HepG2 (cell line): ENCODE results near the gene ALPK3. TPM values are rescaled to one million over a fixed set of nuclear protein-coding genes. Genes with fewer than 3 reads are reported as not detected.

ENCODE experiments used
- ATAC-seq: fragments of 200-7000 bp; cut with Tn5 transposase; 3 replicates; pipeline ENCODE4 v1.9.1; 2020; ENCODE audit warnings: mild to moderate bottlenecking, moderate library complexity
- BruUV-seq: library from RNA; stranded (reverse); fragments of 400-500 nt; replicated peaks from 2 replicates; lab custom pipeline; 2021; lab: Mats Ljungman, UMichigan
- CTCF ChIA-PET: fragments of 300-600 bp; formaldehyde crosslinking; extraction: SDS; loops from one replicate; lab custom pipeline; 2021; ENCODE audit warnings: low total read pairs, inconsistent platforms, low intra/inter-chr PET ratio; lab: Yijun Ruan, JAX
- POLR2A ChIA-PET: fragments of 350-600 bp; sonication (Branson Sonifier 250); formaldehyde crosslinking; loops from one replicate; lab custom pipeline; 2020; ENCODE audit warnings: antibody characterized with exemption, inconsistent platforms; lab: Yijun Ruan, JAX
- DNase-seq: peaks from one replicate; pipeline ENCODE4 v3.0.0-alpha.2; 2015; ENCODE audit warnings: low spot score
- FAIRE-seq: peaks from 3 replicates; lab custom pipeline; 2011; peaks lifted over from hg19 to GRCh38; lab: Jason Lieb, UNC
- H2AFZ ChIP-seq: one replicate; pipeline ENCODE4 v1.6.1; 2011; ENCODE audit warnings: low read length, inconsistent platforms
- H3K27ac ChIP-seq: fragments of 300-600 bp; 3 replicates; pipeline ENCODE4 v1.8.0; 2011; ENCODE audit warnings: mixed run types, mild to moderate bottlenecking, mixed read lengths, low read length, inconsistent platforms; ENCODE audit not compliant: insufficient read depth; ENCODE audit errors: extremely low read length
- H3K27me3 ChIP-seq, 2 experiments: fragments of 200-600 bp in 1 of 2; 2 replicates in 1 of 2; 3 replicates in 1 of 2; pipeline versions ENCODE4 v1.6.0 to v1.8.0; 2011; ENCODE audit warnings: low read length in 2 of 2, mild to moderate bottlenecking in 2 of 2, moderate library complexity in 2 of 2, inconsistent platforms in 1 of 2; ENCODE audit not compliant: insufficient read depth in 2 of 2, control insufficient read depth in 1 of 2
- H3K36me3 ChIP-seq, 2 experiments: fragments of 200-600 bp in 1 of 2; replicated peaks in 1 of 2; 2 replicates in 1 of 2; 3 replicates in 1 of 2; pipeline versions ENCODE4 v1.5.1 to v1.8.0; 2011; ENCODE audit warnings: low read length in 2 of 2, inconsistent platforms in 1 of 2; ENCODE audit not compliant: insufficient read depth in 2 of 2, control insufficient read depth in 1 of 2
- H3K4me1 ChIP-seq: 2 replicates; pipeline ENCODE4 v1.5.1; 2012; ENCODE audit warnings: low read length, inconsistent platforms; ENCODE audit not compliant: insufficient read depth
- H3K4me2 ChIP-seq: 2 replicates; pipeline ENCODE4 v1.6.0; 2011; ENCODE audit warnings: low read depth, low read length, inconsistent platforms
- H3K4me3 ChIP-seq, 3 experiments: fragments of 200-600 bp in 1 of 3; sonication (generic), shearing (Covaris generic) in 1 of 3; replicated peaks in 1 of 3; 2 replicates each; pipeline ENCODE4 v1.5.1; 2011 to 2016; ENCODE audit warnings: low read length in 3 of 3, inconsistent platforms in 2 of 3, low read depth in 2 of 3, mild to moderate bottlenecking in 2 of 3, control low read depth in 1 of 3, mixed read lengths in 1 of 3; ENCODE audit not compliant: insufficient read depth in 1 of 3
- H3K79me2 ChIP-seq: one replicate; pipeline ENCODE4 v1.6.1; 2011; ENCODE audit warnings: low read length, inconsistent platforms; ENCODE audit not compliant: insufficient read depth
- H3K9ac ChIP-seq: 2 replicates; pipeline ENCODE4 v1.6.0; 2011; ENCODE audit warnings: mild to moderate bottlenecking, low read depth, low read length, inconsistent platforms; ENCODE audit not compliant: insufficient read depth
- H3K9me3 ChIP-seq: 2 replicates; pipeline ENCODE4 v1.5.1; 2012; ENCODE audit warnings: mild to moderate bottlenecking, low read length
- H4K20me1 ChIP-seq: 2 replicates; pipeline ENCODE4 v1.6.0; 2011; ENCODE audit warnings: inconsistent platforms, mild to moderate bottlenecking, low read length, moderate library complexity; ENCODE audit not compliant: insufficient read depth
- ATF7 ChIP-seq, 2 experiments: fragments of 450-650 bp in 1 of 2; sonication (generic) in 1 of 2; formaldehyde crosslinking in 1 of 2; IDR thresholded peaks; 2 replicates each; pipeline versions ENCODE4 v1.4.0 to v1.6.1; 2016 to 2020; ENCODE audit warnings: antibody characterized with exemption in 1 of 2, mild to moderate bottlenecking in 1 of 2, missing genetic modification reagents in 1 of 2
- EHMT2 ChIP-seq: fragments of 200-600 bp; sonication (generic); IDR thresholded peaks from 2 replicates; pipeline ENCODE4 v1.7.0; 2017; ENCODE audit warnings: antibody characterized with exemption, low read depth, low read length, borderline replicate concordance
- IKZF4 ChIP-seq: sonication (generic); formaldehyde crosslinking; IDR thresholded peaks from 2 replicates; pipeline ENCODE4 v1.5.1; 2020; ENCODE audit warnings: borderline replicate concordance, mild to moderate bottlenecking, low read depth, missing genetic modification reagents; ENCODE audit errors: not compliant biosample characterization
- KLF16 ChIP-seq, 2 experiments: sonication (generic) in 1 of 2; formaldehyde crosslinking in 1 of 2; IDR thresholded peaks; 2 replicates each; pipeline versions ENCODE4 v1.6.1 to v1.8.0; 2016 to 2023; ENCODE audit warnings: missing genetic modification reagents in 2 of 2, missing compliant biosample characterization in 1 of 2
- MEIS2 ChIP-seq: sonication (generic); formaldehyde crosslinking; IDR thresholded peaks from 2 replicates; pipeline ENCODE4 v1.9.0; 2021; ENCODE audit warnings: mild to moderate bottlenecking, missing genetic modification reagents
- RBAK ChIP-seq: sonication (generic); formaldehyde crosslinking; IDR thresholded peaks from 2 replicates; pipeline ENCODE4 v1.5.1; 2020; ENCODE audit warnings: mild to moderate bottlenecking, missing genetic modification reagents
- REL ChIP-seq: sonication (generic); formaldehyde crosslinking; conservative IDR thresholded peaks from 2 replicates; pipeline ENCODE4 v1.8.0; 2022; ENCODE audit warnings: mild to moderate bottlenecking, missing genetic modification reagents, moderate library complexity
- SSRP1 ChIP-seq: IDR thresholded peaks from 2 replicates; pipeline ENCODE4 v1.6.1; 2016; ENCODE audit warnings: control low read depth
- ZBTB21 ChIP-seq: sonication (generic); formaldehyde crosslinking; IDR thresholded peaks from 2 replicates; pipeline ENCODE4 v1.4.0; 2020; ENCODE audit warnings: missing genetic modification reagents
- ZBTB3 ChIP-seq: sonication (generic); formaldehyde crosslinking; IDR thresholded peaks from 2 replicates; pipeline ENCODE4 v1.4.0; 2020; ENCODE audit warnings: low read depth, mild to moderate bottlenecking, moderate library complexity, missing genetic modification reagents, borderline replicate concordance
- ZMYM4 ChIP-seq: sonication (generic); formaldehyde crosslinking; IDR thresholded peaks from 2 replicates; pipeline ENCODE4 v1.8.1; 2023; ENCODE audit warnings: mild to moderate bottlenecking, missing genetic modification reagents
- ZNF672 ChIP-seq: sonication (generic); formaldehyde crosslinking; IDR thresholded peaks from 2 replicates; pipeline ENCODE4 v1.8.1; 2022; ENCODE audit warnings: missing genetic modification reagents
- WGBS: methylation state at CpG from one replicate; pipeline ENCODE4 v1.1.6; 2017; ENCODE audit warnings: low lambda C conversion rate; 5-methylcytosine and 5-hydroxymethylcytosine counted together
- in situ Hi-C: cut with HindIII; loops from 2 replicates; pipeline ENCODE4 v1.10.0; 2017; ENCODE audit warnings: low pct_unique_long_range_greater_than_20kb; ENCODE audit not compliant: extremely low pct_ligation_motif_present
- intact Hi-C: fragments of 100-400 bp; cut with micrococcal nuclease; formaldehyde crosslinking; loops from one replicate; pipeline ENCODE4 v1.10.0; 2022; ENCODE audit not compliant: unreplicated experiment
- polyA plus RNA-seq, 8 experiments: library from polyadenylated mRNA; depleted of rRNA in 3 of 8; stranded (reverse) in 7 of 8; unstranded in 1 of 8; fragments of >200 nt; fragmentation: Illumina TruSeq in 4 of 8; extraction: Trizol in 4 of 8; gene quantifications; 2 replicates each; pipeline versions ENCODE4 v1.2.1 to v1.2.3, GENCODE V29; 2011 to 2016; ENCODE audit warnings: low read depth in 4 of 8, missing spikeins in 1 of 8, mixed read lengths in 1 of 8; ENCODE audit not compliant: insufficient read depth in 1 of 8
- total RNA-seq, 5 experiments: library from RNA; depleted of rRNA; stranded (reverse); fragments of >200 nt; fragmentation: Illumina TruSeq; extraction: Trizol; gene quantifications; 2 replicates each; pipeline ENCODE4 v1.2.3, GENCODE V29; 2016; ENCODE audit warnings: low read depth in 1 of 5
- TF ChIP-seq, protein P1 (sequence below): sonication (generic); formaldehyde crosslinking; IDR thresholded peaks from 2 replicates; pipeline ENCODE4 v1.5.0; 2020; ENCODE audit warnings: missing genetic modification reagents
- TF ChIP-seq, protein P2 (sequence below): IDR thresholded peaks from 2 replicates; pipeline ENCODE4 v1.6.1; 2016; ENCODE audit warnings: low read depth, borderline replicate concordance
- TF ChIP-seq, protein P3 (sequence below): sonication (generic); formaldehyde crosslinking; IDR thresholded peaks from 2 replicates; pipeline ENCODE4 v1.4.0; 2020; ENCODE audit warnings: mild to moderate bottlenecking, missing genetic modification reagents, borderline replicate concordance
- TF ChIP-seq, protein P4 (sequence below): sonication (generic); formaldehyde crosslinking; conservative IDR thresholded peaks from 2 replicates; pipeline ENCODE4 v1.8.1; 2023; ENCODE audit warnings: missing genetic modification reagents

ALPK3 gene
- total and polyA plus RNA-seq, 2 of the 13 experiments (the other 11 are each of a cell fraction or from before 2014, with no cell fraction given), result 0.04 to 0.42 TPM

DNA sequence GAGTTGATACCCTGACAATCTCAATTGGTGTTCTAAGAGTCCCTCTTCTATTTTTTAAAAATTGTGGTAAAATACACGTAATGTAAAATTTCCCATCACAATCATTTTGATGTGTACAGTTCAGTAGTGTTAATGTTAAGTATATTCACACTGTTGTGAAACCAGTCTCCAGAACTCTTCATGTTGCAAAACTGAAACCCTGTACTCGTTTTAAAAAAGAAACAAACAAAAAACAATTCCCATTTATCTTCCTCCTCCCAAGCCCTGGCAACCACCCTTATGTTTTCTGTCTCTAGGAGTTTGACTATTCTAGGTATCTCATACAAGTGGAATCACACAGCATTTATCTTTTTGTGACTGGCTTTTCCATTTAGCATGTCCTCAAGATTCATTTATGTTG is 28.7 kb upstream of the ALPK3 start:
- Histone ChIP-seq H2AFZ (no peak overlapping the region), H3K79me2 (peaks cover 27% of the 10 kb centered on the region), H3K4me2 (no peak overlapping the region), H3K9me3 (no peaks in the 10 kb centered on the region), H3K36me3 (peaks cover 34 to 65% of the 10 kb centered on the region in 2 experiments), H3K4me3 (no peak overlapping the region), H3K27ac (no peak overlapping the region), H4K20me1 (peaks cover 3% of the 10 kb centered on the region; the same call in 1 of the 2 replicates), H3K27me3 (no peaks in the 10 kb centered on the region; a peak in 1 of 5 replicates), H3K9ac (no peak overlapping the region), H3K4me1 (peaks cover 8% of the 10 kb centered on the region)
- ChIA-PET CTCF (no interaction called here), POLR2A (no interaction called here)
- no peak for FAIRE-seq
- no peak for ATAC-seq
- no TSS peak for BruUV-seq
- intact Hi-C loops (no loop called here), in situ Hi-C loops (no loop called here)
- no peak for DNase-seq
- WGBS, result 90% methylated on average over 2 of the region's 2 CpGs
- TF ChIP-seq, protein P1, sequence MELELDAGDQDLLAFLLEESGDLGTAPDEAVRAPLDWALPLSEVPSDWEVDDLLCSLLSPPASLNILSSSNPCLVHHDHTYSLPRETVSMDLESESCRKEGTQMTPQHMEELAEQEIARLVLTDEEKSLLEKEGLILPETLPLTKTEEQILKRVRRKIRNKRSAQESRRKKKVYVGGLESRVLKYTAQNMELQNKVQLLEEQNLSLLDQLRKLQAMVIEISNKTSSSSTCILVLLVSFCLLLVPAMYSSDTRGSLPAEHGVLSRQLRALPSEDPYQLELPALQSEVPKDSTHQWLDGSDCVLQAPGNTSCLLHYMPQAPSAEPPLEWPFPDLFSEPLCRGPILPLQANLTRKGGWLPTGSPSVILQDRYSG (CRISPR knock-in tag), result no peak
- TF ChIP-seq REL (CRISPR knock-in tag) (no peak), ZMYM4 (CRISPR knock-in tag) (no peak), ATF7 (IDR thresholded peaks at IDR 0.05) (no peak), ATF7 (CRISPR knock-in tag; IDR thresholded peaks at IDR 0.05) (no peak), RBAK (CRISPR knock-in tag) (no peak), ZBTB21 (CRISPR knock-in tag) (no peak), SSRP1 (CRISPR knock-in tag) (no peak), EHMT2 (no peak), ZNF672 (CRISPR knock-in tag) (no peak), KLF16 (CRISPR knock-in tag; IDR thresholded peaks at IDR 0.05) (no peak), MEIS2 (CRISPR knock-in tag) (no peak), IKZF4 (CRISPR knock-in tag) (no peak), ZBTB3 (CRISPR knock-in tag) (no peak)
- TF ChIP-seq, protein P2, sequence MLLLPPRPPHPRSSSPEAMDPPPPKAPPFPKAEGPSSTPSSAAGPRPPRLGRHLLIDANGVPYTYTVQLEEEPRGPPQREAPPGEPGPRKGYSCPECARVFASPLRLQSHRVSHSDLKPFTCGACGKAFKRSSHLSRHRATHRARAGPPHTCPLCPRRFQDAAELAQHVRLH (CRISPR knock-in tag), result no peak
- TF ChIP-seq, protein P3, sequence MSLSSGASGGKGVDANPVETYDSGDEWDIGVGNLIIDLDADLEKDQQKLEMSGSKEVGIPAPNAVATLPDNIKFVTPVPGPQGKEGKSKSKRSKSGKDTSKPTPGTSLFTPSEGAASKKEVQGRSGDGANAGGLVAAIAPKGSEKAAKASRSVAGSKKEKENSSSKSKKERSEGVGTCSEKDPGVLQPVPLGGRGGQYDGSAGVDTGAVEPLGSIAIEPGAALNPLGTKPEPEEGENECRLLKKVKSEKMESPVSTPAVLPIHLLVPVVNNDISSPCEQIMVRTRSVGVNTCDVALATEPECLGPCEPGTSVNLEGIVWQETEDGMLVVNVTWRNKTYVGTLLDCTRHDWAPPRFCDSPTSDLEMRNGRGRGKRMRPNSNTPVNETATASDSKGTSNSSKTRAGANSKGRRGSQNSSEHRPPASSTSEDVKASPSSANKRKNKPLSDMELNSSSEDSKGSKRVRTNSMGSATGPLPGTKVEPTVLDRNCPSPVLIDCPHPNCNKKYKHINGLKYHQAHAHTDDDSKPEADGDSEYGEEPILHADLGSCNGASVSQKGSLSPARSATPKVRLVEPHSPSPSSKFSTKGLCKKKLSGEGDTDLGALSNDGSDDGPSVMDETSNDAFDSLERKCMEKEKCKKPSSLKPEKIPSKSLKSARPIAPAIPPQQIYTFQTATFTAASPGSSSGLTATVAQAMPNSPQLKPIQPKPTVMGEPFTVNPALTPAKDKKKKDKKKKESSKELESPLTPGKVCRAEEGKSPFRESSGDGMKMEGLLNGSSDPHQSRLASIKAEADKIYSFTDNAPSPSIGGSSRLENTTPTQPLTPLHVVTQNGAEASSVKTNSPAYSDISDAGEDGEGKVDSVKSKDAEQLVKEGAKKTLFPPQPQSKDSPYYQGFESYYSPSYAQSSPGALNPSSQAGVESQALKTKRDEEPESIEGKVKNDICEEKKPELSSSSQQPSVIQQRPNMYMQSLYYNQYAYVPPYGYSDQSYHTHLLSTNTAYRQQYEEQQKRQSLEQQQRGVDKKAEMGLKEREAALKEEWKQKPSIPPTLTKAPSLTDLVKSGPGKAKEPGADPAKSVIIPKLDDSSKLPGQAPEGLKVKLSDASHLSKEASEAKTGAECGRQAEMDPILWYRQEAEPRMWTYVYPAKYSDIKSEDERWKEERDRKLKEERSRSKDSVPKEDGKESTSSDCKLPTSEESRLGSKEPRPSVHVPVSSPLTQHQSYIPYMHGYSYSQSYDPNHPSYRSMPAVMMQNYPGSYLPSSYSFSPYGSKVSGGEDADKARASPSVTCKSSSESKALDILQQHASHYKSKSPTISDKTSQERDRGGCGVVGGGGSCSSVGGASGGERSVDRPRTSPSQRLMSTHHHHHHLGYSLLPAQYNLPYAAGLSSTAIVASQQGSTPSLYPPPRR (CRISPR knock-in tag), result no peak
- TF ChIP-seq, protein P4, sequence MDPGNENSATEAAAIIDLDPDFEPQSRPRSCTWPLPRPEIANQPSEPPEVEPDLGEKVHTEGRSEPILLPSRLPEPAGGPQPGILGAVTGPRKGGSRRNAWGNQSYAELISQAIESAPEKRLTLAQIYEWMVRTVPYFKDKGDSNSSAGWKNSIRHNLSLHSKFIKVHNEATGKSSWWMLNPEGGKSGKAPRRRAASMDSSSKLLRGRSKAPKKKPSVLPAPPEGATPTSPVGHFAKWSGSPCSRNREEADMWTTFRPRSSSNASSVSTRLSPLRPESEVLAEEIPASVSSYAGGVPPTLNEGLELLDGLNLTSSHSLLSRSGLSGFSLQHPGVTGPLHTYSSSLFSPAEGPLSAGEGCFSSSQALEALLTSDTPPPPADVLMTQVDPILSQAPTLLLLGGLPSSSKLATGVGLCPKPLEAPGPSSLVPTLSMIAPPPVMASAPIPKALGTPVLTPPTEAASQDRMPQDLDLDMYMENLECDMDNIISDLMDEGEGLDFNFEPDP (CRISPR knock-in tag), result no peak
